GM12873 (cell line): ENCODE measurements around the gene JPH2.

Experiments
- CTCF ChIP-seq: IDR thresholded peaks from 2 replicates; pipeline ENCODE4 v1.5.1; 2012; ENCODE audit warnings: low read depth, mild to moderate bottlenecking, moderate library complexity, low read length, control low read depth; ENCODE audit not compliant: insufficient read depth; ENCODE audit errors: missing control alignments

The JPH2 gene

GRCh38 chr20:44126445-44126844, 60.5 kb downstream of the JPH2 start:
- TF ChIP-seq CTCF = no peak

GRCh38 chr20:44125332-44126127, 61.5 kb downstream of the JPH2 start:
- TF ChIP-seq CTCF = no peak

- TF ChIP-seq CTCF = no peak
Measured at GRCh38 chr20:44123874-44124535, 63.0 kb downstream of the JPH2 start.

GRCh38 chr20:44123251-44123650, 63.7 kb downstream of the JPH2 start:
- no peak for TF ChIP-seq CTCF

GRCh38 chr20:44120676-44121425, 66.1 kb downstream of the JPH2 start:
- TF ChIP-seq CTCF = no peak

- TF ChIP-seq CTCF = no peak
Measured at GRCh38 chr20:44118185-44119033, 68.6 kb downstream of the JPH2 start.
